Activated naive CD8-positive, alpha-beta T cell treated with anti-CD3 and anti-CD28 coated beads, Interleukin-2, amount 50 U/mL, for 24 hours (primary cell): ENCODE results near the gene PLA2G4B.

Experiments used
- ATAC-seq: fragments of 150-1000 bp; cut with Tn5 transposase; one replicate; pipeline ENCODE4 v1.10.0; 2021
- DNase-seq: peaks from one replicate; pipeline ENCODE4 v3.0.0; 2021
- H3K27ac Mint-ChIP-seq: one replicate; pipeline ENCODE4 v1.8.0; 2021; ENCODE audit warnings: mild to moderate bottlenecking, mixed read lengths
- H3K27me3 Mint-ChIP-seq: one replicate; pipeline ENCODE4 v1.8.0; 2021; ENCODE audit warnings: mixed read lengths
- H3K36me3 Mint-ChIP-seq: one replicate; pipeline ENCODE4 v1.8.0; 2021; ENCODE audit warnings: low read depth, mixed read lengths
- H3K4me1 Mint-ChIP-seq: one replicate; pipeline ENCODE4 v1.8.0; 2021; ENCODE audit warnings: mixed read lengths
- H3K4me3 Mint-ChIP-seq: one replicate; pipeline ENCODE4 v1.8.0; 2021; ENCODE audit warnings: mild to moderate bottlenecking, moderate library complexity, mixed read lengths
- H3K9me3 Mint-ChIP-seq: one replicate; pipeline ENCODE4 v1.8.0; 2021; ENCODE audit warnings: mixed read lengths

PLA2G4B gene

GRCh38 chr15:41874736-41875135, 36.1 kb downstream of the PLA2G4B start:
- H3K4me1 Mint-ChIP-seq: peaks cover 7% of the 10 kb centered on the region
- no peak for ATAC-seq

GRCh38 chr15:41876007-41876406, 37.4 kb downstream of the PLA2G4B start:
- Mint-ChIP-seq H3K4me3 (no peak overlapping the region), H3K4me1 (peaks cover 2% of the 10 kb centered on the region), H3K36me3 (no peaks in the 10 kb centered on the region), H3K27me3 (peaks cover 2% of the 10 kb centered on the region), H3K27ac (no peak overlapping the region), H3K9me3 (no peaks in the 10 kb centered on the region)
- ATAC-seq (no peak), DNase-seq (no peak)

More at GRCh38 chr15:41874736-41875135, 36.1 kb downstream of the PLA2G4B start:
- peaks cover under 1% of the 10 kb centered on the region for H3K27me3 Mint-ChIP-seq
- H3K36me3 Mint-ChIP-seq: no peaks in the 10 kb centered on the region
- no peak overlapping the region for H3K27ac Mint-ChIP-seq
- H3K9me3 Mint-ChIP-seq: no peaks in the 10 kb centered on the region
- no peak overlapping the region for H3K4me3 Mint-ChIP-seq
- DNase-seq: no peak

DNA sequence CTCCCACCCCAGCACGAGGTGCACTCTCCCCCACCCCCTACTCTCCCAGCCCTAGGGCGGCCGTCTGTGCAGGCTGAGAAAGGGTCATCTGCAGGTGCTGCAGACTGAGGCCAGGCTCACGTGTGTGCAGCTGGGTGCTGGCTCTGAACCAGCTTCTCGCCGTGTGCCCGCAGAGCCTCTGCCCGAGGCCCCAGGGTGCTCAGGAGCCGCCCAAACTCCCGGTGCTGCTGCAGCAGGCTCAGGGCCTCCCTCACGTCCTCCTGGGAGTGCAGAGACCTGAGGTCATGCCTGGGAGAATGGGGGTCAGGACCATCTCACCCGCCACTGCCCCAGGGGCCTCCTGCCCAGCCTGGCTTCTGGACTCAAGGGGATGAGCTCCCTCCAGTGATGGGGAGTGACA, 38.0 kb downstream of the PLA2G4B start:
- peaks cover 7% of the 10 kb centered on the region for H3K27me3 Mint-ChIP-seq
- H3K4me1 Mint-ChIP-seq: peaks cover 4% of the 10 kb centered on the region
- no peak overlapping the region for H3K4me3 Mint-ChIP-seq
- ATAC-seq (peak; percentile 17), DNase-seq (no peak)
- H3K9me3 Mint-ChIP-seq: no peaks in the 10 kb centered on the region
- no peak overlapping the region for H3K27ac Mint-ChIP-seq
- no peaks in the 10 kb centered on the region for H3K36me3 Mint-ChIP-seq

DNA sequence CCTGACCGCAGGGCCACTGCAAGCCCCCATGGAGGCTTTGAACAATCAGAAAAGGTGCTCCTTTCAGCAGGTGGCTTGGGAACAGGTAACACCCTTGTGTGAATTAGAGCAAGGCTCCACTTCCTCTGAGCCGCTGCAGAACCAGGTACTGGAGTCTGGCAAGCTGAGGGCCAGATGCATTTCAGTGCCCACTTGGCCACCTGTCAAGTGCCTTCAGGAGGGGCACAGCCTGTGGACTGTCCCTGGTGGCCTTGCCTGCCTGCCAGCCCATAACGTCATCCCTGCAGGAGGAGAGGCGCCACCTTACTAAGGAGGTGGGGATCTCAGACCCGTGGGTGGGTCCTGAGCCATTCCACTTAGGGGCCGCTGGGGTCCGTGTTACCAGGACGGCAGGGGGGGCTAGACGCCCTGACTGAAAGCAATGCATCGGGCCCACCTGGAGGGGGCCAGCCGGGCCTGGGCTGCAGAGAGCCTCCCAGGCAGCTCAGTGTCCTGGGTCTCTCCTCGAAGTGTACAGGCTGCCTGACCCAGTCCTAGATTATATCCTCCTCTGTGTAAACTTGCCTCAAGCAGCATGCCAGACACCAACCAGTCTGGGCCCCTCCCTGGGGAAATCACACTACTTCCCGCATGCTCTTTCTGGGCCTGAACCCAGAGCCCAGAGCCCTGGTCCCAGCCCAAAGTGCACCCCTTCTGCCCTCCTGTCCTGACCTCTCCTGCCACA, 39.1 kb downstream of the PLA2G4B start:
- H3K9me3 Mint-ChIP-seq: no peaks in the 10 kb centered on the region
- H3K27ac Mint-ChIP-seq: no peak overlapping the region
- H3K27me3 Mint-ChIP-seq: peaks cover 10% of the 10 kb centered on the region
- DNase-seq (no peak), ATAC-seq (no peak)
- H3K36me3 Mint-ChIP-seq: no peaks in the 10 kb centered on the region
- peaks cover 4% of the 10 kb centered on the region for H3K4me1 Mint-ChIP-seq
- H3K4me3 Mint-ChIP-seq: no peak overlapping the region

DNA sequence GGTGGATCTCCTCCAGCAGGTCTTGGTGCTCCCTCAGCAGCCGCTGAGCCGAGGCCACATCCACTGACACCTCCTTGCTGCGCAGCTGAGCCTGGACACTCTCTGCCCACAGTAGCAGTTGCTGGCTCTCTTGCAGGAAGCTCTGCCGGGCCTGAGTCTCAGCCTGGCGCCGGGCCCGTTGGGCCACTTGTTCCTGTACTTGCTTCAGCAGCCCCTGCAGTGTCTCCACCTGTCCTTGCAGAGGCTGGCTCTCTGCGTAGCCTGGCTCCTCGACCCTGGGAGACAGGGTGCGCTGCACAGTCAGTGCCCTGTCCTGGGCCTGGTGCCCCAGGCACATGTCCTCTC, 39.7 kb downstream of the PLA2G4B start:
- no peak for ATAC-seq
- Mint-ChIP-seq H3K27me3 (peaks cover 12% of the 10 kb centered on the region), H3K27ac (no peak overlapping the region)

GRCh38 chr15:41879321-41879845, 40.7 kb downstream of the PLA2G4B start:
- H3K27ac Mint-ChIP-seq: no peak overlapping the region
- peaks cover 4% of the 10 kb centered on the region for H3K4me1 Mint-ChIP-seq

More for the DNA sequence above, 39.7 kb downstream of the PLA2G4B start:
- no peak overlapping the region for H3K4me3 Mint-ChIP-seq
- no peaks in the 10 kb centered on the region for H3K36me3 Mint-ChIP-seq
- peaks cover 4% of the 10 kb centered on the region for H3K4me1 Mint-ChIP-seq
- no peaks in the 10 kb centered on the region for H3K9me3 Mint-ChIP-seq
- no peak for DNase-seq

DNA sequence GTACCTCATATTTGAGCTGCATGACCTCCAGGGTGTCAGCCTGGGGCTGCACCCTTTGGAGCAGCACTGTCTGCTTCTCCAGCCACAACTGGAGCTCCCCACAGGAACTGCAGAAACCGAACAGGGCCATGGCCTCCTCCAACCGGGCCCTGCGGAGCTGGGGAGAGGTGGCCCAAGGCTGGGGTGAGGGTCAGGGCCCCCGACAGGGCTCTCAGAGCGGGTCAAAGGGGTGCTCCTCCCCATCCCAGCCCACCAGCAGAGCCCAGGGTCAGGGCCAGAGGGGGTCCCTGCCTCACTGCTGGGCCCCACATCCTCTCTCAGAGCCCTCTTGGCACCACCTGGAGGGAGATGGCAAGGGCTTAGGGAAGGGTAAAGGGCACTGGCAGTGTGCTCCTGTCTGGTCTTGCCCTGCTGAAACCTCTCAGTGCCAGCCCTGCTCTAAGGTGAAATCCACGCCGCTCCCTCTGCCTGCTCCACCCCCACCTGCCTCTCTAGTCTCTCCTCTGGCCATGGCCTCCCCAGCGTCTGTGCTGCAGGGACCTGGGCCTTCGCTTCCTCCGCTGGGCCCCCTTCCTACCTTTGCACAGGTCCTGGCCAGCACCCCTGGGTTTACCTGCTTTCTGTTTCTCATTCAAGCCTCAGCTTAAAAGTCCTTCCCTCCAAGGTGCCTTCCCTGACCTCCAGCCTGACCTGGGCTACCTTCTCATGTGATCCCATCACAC, 41.7 kb downstream of the PLA2G4B start:
- Mint-ChIP-seq H3K4me1 (peaks cover 4% of the 10 kb centered on the region), H3K36me3 (no peaks in the 10 kb centered on the region), H3K9me3 (no peaks in the 10 kb centered on the region), H3K27me3 (peaks cover 12% of the 10 kb centered on the region), H3K27ac (no peak overlapping the region), H3K4me3 (no peak overlapping the region)
- no peak for ATAC-seq
- DNase-seq: no peak

More at GRCh38 chr15:41879321-41879845, 40.7 kb downstream of the PLA2G4B start:
- no peak overlapping the region for H3K4me3 Mint-ChIP-seq
- ATAC-seq (no peak), DNase-seq (no peak)
- no peaks in the 10 kb centered on the region for H3K36me3 Mint-ChIP-seq
- peaks cover 12% of the 10 kb centered on the region for H3K27me3 Mint-ChIP-seq
- H3K9me3 Mint-ChIP-seq: no peaks in the 10 kb centered on the region

- Mint-ChIP-seq H3K4me3 (no peak overlapping the region), H3K36me3 (no peaks in the 10 kb centered on the region), H3K4me1 (peaks cover 6% of the 10 kb centered on the region), H3K27me3 (peaks cover 12% of the 10 kb centered on the region), H3K9me3 (no peaks in the 10 kb centered on the region), H3K27ac (no peak overlapping the region)
- no peak for ATAC-seq
- no peak for DNase-seq
Measured at GRCh38 chr15:41881086-41881485, 42.4 kb downstream of the PLA2G4B start.

DNA sequence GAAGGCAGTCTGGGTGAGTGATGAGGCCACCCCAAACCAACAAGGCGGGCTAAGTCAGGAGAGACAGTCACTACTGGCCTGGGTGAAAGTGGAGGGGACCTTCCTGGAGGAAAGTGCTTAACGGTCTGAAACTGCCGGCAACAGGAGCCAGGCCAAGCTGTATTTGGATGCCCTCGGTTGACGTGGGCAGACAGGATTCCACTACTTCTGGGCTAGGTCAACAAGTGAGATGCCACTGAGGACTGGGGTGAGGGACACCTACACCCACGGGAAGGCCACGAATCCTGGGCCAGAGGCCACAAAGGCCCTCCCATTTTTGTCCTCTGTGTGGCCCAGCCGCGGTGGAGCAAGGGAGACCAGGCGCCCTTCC, 42.9 kb downstream of the PLA2G4B start:
- peaks cover 12% of the 10 kb centered on the region for H3K27me3 Mint-ChIP-seq
- H3K27ac Mint-ChIP-seq: no peak overlapping the region
- peaks cover 6% of the 10 kb centered on the region for H3K4me1 Mint-ChIP-seq
- H3K9me3 Mint-ChIP-seq: no peaks in the 10 kb centered on the region
- no peak overlapping the region for H3K4me3 Mint-ChIP-seq
- no peaks in the 10 kb centered on the region for H3K36me3 Mint-ChIP-seq
- ATAC-seq (no peak), DNase-seq (no peak)

GRCh38 chr15:41881920-41882688, 43.5 kb downstream of the PLA2G4B start:
- Mint-ChIP-seq H3K9me3 (no peaks in the 10 kb centered on the region), H3K4me3 (no peak overlapping the region), H3K27ac (no peak overlapping the region), H3K36me3 (no peaks in the 10 kb centered on the region), H3K4me1 (peaks cover 6% of the 10 kb centered on the region), H3K27me3 (peaks cover 12% of the 10 kb centered on the region)
- DNase-seq (peak; percentile 6), ATAC-seq (no peak)

DNA sequence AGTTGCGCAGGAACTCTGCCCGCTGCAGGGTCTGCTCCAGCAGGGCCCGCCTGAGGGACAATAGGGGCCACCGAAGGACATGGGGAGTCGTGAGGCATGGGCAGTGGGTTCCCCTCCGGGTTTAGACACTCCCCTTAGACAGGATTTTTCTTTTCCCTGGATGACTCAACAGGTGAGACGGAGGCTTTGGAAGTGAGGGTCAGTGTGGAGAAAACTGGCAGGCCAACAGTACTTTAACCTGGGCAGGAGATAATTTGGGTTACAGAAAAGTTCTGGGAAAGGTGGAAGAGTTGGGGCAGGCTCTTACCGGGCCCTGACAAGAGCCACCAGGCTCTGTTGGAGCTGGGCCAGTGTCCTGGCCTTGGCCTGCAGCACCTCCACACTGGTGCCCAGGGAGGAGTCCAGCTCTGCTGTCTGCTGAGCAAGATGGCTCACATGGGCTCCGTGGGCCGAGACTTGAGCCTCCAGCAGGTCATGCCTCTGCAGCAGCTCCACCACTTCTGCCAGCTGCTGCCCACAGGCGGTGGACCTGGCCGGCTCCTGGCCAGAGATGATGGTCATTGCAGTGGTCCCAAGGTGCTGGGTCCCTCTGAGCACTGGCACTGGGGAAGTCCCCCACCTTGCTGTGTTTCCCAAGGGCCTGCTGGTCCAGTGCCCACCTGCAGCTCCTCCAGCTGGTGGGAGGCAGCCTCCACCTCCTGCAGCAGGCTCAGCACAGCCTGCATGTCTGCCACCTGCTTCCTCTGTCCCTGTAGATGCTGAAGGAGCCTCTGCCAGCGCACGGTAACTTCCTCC, 44.2 kb downstream of the PLA2G4B start:
- no peak overlapping the region for H3K27ac Mint-ChIP-seq
- ATAC-seq (no peak), DNase-seq (no peak)
- H3K36me3 Mint-ChIP-seq: no peaks in the 10 kb centered on the region
- no peak overlapping the region for H3K4me3 Mint-ChIP-seq
- peaks cover 6% of the 10 kb centered on the region for H3K4me1 Mint-ChIP-seq
- H3K27me3 Mint-ChIP-seq: peaks cover 12% of the 10 kb centered on the region
- no peaks in the 10 kb centered on the region for H3K9me3 Mint-ChIP-seq

DNA sequence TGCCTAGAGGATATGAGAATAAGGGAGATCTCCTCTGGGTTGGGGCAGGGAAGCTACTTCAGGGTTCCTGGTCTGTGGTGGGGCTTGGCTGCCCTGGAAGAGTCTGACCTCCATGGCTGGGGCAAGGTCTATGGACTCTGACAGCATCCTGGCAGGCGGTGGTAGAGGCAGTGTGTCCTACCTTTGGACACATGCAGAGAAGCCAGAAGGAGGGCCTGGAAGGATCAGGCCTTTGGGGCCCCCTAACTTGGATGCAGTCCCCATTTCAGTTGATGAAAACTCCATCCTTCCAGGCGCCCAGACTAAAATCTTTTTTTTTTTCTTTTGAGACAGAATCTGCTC, 44.8 kb downstream of the PLA2G4B start:
- ATAC-seq (no peak), DNase-seq (no peak)
- H3K27me3 Mint-ChIP-seq: peaks cover 12% of the 10 kb centered on the region
- no peaks in the 10 kb centered on the region for H3K36me3 Mint-ChIP-seq
- peak overlapping the region; percentile 39 for H3K27ac Mint-ChIP-seq
- H3K4me3 Mint-ChIP-seq: no peak overlapping the region
- peaks cover 8% of the 10 kb centered on the region for H3K4me1 Mint-ChIP-seq
- H3K9me3 Mint-ChIP-seq: no peaks in the 10 kb centered on the region

- Mint-ChIP-seq H3K27ac (no peak overlapping the region), H3K4me3 (no peak overlapping the region), H3K4me1 (peaks cover 12% of the 10 kb centered on the region), H3K27me3 (peaks cover 12% of the 10 kb centered on the region), H3K36me3 (no peaks in the 10 kb centered on the region), H3K9me3 (no peaks in the 10 kb centered on the region)
- no peak for ATAC-seq
- no peak for DNase-seq
Measured at GRCh38 chr15:41884458-41884857, 45.8 kb downstream of the PLA2G4B start.

DNA sequence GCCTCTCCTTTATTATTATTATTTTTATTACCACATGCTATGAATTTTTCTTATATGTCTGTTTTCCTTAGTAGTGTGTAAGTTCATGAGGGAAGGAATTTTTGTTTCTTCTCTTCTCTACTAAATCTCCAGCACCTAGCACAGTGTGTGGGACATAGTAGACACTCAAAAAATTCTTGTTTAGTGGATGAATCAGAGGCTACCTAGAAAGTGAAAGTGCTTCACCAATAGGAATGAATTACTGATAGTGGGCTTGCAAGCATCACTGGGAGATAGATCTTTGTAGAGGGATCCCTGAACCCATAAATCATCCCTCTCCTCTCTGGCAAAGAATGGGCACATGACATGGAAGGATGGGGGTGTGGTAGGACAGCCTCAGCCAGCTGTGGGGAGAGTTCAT, 46.7 kb downstream of the PLA2G4B start:
- Mint-ChIP-seq H3K4me1 (peaks cover 12% of the 10 kb centered on the region), H3K36me3 (no peaks in the 10 kb centered on the region), H3K27me3 (peaks cover 10% of the 10 kb centered on the region), H3K4me3 (no peak overlapping the region), H3K9me3 (no peaks in the 10 kb centered on the region), H3K27ac (no peak overlapping the region)
- DNase-seq: no peak
- no peak for ATAC-seq
